ENCODE measurements around the gene ICA1. TPM values are rescaled to one million over a fixed set of nuclear protein-coding genes. Genes with fewer than 3 reads are reported as not detected.
"Not testable (repeated sequence)": the region's sequence is repeated elsewhere in the genome, so short reads cannot be mapped to it uniquely, and the experiment has no call there.

The ICA1 gene
- total RNA-seq, 8 experiments from 2014 or later, result 10.2 to 76.7 (median 26.1) TPM

DNA sequence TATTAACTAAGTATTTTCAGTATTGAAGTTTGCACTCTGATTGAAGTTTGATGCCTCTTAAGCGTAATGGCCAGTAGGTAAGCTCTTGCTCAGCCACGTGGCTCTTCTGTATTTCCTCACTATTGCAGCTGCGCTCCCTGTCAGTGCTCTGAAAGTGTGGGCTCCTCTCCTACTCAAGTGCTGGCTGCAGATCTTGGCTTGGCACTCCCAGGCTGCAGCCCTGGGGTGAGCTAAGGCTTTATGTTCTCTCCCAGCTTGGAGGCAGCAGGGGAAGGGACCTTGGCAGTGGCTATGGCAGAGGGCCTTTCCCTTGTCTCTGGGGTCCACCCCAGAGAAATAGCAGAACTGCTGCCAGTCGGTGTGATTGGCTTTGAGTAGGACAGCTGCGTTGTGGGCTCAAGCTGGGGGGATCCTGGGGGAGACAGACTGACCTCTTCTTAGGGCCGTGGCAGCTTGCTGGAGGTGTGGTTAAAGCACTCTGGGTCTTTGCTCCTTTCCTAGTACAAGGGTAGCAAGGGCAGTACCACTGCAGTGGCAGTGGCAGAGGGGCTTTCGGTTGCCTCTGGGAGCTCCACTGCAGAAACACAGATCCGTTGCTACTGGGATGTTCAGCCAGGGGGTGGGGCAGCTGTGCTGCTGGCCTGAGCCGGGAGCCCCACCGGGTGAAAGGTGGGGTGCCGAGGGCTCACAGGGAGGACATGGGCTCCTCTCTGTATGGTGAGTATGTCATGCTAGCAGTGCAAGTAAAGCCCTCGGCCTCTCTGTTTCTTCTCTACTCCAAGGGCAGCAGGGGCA lies 192.9 kb downstream of the ICA1 start:
- no peak for ATAC-seq (replicated peaks in 6 of 8)
- Histone ChIP-seq H3K4me3 (no peak overlapping the region), H3K4me1 (replicated peaks in 1 of 2) (no peaks in the 10 kb centered on the region), H3K27ac (no peak overlapping the region)
- WGBS, 10 experiments, result 40 to 100% (median 74%) methylated on average over 1 to 4 of the region's 12 CpGs; no CpG with 5 or more reads in 2 of the 10 experiments
- in situ Hi-C loops (cut with MboI; ENCODE audit: low pct_unique_long_range_greater_than_20kb in 2 of 9, low sequenced_read_pairs in 9 of 9, unreplicated experiment in 9 of 9), result no loop called here

DNA sequence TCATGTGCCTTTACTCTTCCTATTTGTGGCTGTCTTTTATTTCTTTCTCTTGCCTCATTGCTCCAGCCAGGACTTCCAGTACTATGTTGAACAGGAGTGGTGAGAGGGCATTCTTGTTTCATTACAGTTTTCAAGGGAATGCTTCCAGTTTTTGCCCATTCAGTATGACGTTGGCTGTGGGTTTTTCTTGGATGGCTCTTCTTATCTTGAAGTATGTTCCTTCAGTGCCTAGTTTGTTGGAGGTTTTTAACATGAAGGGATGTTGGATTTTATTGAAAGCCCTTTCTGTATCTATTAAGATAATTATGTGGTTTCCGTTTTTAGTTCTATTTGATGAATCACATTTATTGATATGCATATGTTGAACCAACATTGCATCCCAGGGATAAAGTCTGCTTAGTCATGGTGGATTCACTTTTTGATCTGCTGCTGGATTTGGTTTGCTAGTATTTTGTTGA lies 196.6 kb downstream of the ICA1 start:
- peak in 2 of 8 experiments; percentile 50 to 66 for ATAC-seq (replicated peaks in 6 of 8)
- Histone ChIP-seq H3K4me3 (no peak overlapping the region), H3K4me1 (replicated peaks in 1 of 2) (no peaks in the 10 kb centered on the region), H3K27ac (no peak overlapping the region)
- in situ Hi-C loops (cut with MboI; ENCODE audit: low pct_unique_long_range_greater_than_20kb in 2 of 9, low sequenced_read_pairs in 9 of 9, unreplicated experiment in 9 of 9), result no loop called here
- WGBS, 10 experiments, result 10 to 90% (median 67%) methylated on average over 1 to 2 of the region's 2 CpGs

DNA sequence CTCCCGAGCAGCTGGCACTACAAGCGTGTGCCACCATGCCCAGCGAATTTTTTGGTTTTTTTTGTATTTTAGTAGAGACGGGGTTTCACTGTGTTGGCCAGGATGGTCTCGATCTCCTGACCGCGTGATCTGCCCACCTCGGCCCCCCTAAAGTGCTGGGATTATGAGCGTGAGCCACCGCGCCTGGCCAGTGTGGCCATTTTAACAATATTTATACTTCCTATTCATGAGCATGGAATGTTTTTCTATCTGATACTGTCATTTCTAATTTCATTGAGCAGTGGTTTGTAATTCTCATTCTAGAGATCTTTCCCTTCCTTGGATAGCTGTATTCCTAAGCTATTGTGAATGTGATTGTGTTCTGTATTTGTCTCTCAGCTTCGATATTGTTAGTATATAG lies 197.1 kb downstream of the ICA1 start:
- no peak overlapping the region for H3K4me3 ChIP-seq
- no peak for ATAC-seq (replicated peaks in 6 of 8)
- no peak overlapping the region for H3K27ac ChIP-seq
- no peaks in the 10 kb centered on the region for H3K4me1 ChIP-seq (replicated peaks in 1 of 2)
- in situ Hi-C loops (cut with MboI; ENCODE audit: low pct_unique_long_range_greater_than_20kb in 2 of 9, low sequenced_read_pairs in 9 of 9, unreplicated experiment in 9 of 9), result no loop called here
- WGBS, 10 experiments, result 57 to 100% (median 92%) methylated on average over 1 to 12 of the region's 12 CpGs

- in situ Hi-C loops (cut with MboI; ENCODE audit: low pct_unique_long_range_greater_than_20kb in 2 of 9, low sequenced_read_pairs in 9 of 9, unreplicated experiment in 9 of 9), result no loop called here
- Histone ChIP-seq H3K4me3 (no peak overlapping the region), H3K4me1 (replicated peaks in 1 of 2) (no peaks in the 10 kb centered on the region), H3K27ac (no peak overlapping the region)
- ATAC-seq (replicated peaks in 6 of 8), result no peak
Observed at GRCh38 chr7:8063706-8064297, 198.2 kb downstream of the ICA1 start.

GRCh38 chr7:8063300-8063699 lies 198.7 kb downstream of the ICA1 start:
- WGBS, 10 experiments, result 50 to 100% (median 99%) methylated on average over 1 to 5 of the region's 5 CpGs
- H3K4me3 ChIP-seq; H3K4me1 ChIP-seq (replicated peaks in 1 of 2); in situ Hi-C loops (cut with MboI; ENCODE audit: low pct_unique_long_range_greater_than_20kb in 2 of 9, low sequenced_read_pairs in 9 of 9, unreplicated experiment in 9 of 9); ATAC-seq (replicated peaks in 6 of 8); H3K27ac ChIP-seq: not testable (repeated sequence)

Other genes starting within 250 kb of the ICA1 start
- gene NXPH1, start 171.4 kb upstream of the ICA1 start, total RNA-seq, result 1 to 10 TPM in 5 of 8 experiments, under 1 TPM in 2, not detected in 1; 0.15 to 3.5 (median 1.4) TPM

Data from motor neuron (in vitro differentiated cells).